HG02763 (cell line): ENCODE data around the gene RNF220.

Experiments used
- ATAC-seq: cut with Tn5 transposase; IDR thresholded peaks from one replicate; pipeline ENCODE4 v1.9.1; 2021; ENCODE audit warnings: mild to moderate bottlenecking, moderate library complexity; ENCODE audit not compliant: unreplicated experiment

The RNF220 gene

GRCh38 chr1:44575396-44575795 is 170.3 kb downstream of the RNF220 start:
- no peak for ATAC-seq

DNA sequence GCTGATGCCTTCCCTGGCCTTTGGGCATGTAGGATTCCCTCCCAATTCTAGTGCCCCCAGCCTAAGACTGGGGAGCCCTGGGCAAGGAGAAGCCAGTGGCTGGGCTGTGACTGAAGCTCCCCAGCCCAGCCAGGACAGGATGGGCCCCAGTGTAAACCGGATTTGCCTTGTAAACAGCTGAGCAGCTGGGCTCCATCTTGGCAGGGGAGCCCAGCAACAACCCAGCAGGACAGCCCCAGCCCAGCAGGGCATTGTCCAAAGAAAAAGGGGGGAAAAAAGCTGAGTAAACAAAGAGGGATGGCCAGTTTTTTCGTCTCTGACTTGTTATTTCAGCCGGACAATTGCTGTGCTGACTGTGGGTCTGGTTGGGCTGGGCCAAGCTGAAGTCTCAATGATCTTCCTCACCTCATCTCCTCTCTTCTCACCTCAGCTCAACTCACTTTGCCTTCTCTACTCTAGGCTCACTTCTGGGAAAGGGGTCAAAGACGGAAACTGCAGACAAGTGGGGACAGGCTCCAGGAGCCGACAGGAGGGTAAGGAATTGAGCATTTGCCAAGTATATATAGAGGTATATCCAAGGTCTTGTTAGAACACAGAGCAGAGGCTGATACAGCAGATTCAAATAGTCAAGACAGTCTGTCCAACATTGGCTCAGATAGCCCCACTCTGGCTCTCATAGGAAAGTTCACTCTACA is 171.5 kb downstream of the RNF220 start:
- no peak for ATAC-seq

- no peak for ATAC-seq
These were observed 176.2 kb downstream of the RNF220 start for GRCh38 chr1:44581205-44581604.

GRCh38 chr1:44584167-44584566 is 179.1 kb downstream of the RNF220 start:
- ATAC-seq: no peak

GRCh38 chr1:44585315-44585920 is 180.4 kb downstream of the RNF220 start:
- ATAC-seq: no peak

- no peak for ATAC-seq
These were observed 182.9 kb downstream of the RNF220 start for GRCh38 chr1:44587796-44588460.

DNA sequence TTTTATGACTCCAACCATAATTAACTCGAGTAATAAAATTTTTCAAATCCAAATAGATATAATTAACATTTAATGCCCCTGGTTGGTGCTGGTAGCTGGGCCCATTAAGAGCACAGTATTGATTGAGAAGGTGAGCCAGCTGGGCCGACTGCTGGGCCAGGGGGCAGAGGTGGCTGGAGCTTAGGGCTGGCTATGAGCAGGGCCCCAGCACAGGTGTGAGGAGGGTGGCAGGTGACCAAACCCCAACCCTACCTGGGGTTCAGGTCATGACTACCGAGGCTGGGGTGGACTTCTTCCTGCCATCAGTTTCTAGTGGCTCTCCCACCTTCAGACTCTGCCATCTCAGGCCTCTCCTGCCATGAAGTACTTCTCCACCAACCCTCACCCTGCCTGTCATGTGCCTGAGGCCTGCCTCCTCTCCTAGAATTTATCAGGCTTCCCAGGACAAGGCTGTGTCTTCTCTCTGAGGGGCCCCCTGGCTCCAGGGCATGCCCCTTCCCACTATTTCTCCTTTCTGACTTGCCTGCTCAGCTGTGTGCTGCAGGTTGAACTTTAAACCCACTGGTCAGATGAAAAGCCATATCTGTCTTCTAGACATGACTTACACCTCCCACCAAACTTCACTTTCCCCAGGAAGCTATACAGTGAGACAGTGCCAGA is 183.6 kb downstream of the RNF220 start:
- no peak for ATAC-seq

DNA sequence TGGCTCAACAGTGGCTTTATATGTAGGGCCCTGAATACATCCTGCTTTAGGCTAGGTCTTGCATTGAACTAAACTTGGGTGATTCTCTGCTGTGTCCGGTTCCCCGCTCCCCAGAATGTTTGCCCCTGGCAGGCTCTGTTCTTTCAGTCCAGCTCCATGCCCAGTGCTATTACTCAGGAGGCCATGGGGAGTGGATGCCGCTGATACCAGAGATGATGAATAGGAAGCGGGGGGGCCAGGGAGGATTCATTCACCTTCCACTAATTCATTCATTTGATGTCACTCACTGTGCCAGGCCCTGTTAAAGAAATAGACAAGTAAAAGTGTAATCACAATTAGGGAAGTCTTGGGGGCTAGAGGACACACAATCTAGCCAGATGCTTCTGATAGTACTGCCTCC is 185.4 kb downstream of the RNF220 start:
- ATAC-seq: no peak

GRCh38 chr1:44591381-44591780 is 186.3 kb downstream of the RNF220 start:
- ATAC-seq: no peak

GRCh38 chr1:44592208-44593145 is 187.4 kb downstream of the RNF220 start:
- ATAC-seq: no peak

DNA sequence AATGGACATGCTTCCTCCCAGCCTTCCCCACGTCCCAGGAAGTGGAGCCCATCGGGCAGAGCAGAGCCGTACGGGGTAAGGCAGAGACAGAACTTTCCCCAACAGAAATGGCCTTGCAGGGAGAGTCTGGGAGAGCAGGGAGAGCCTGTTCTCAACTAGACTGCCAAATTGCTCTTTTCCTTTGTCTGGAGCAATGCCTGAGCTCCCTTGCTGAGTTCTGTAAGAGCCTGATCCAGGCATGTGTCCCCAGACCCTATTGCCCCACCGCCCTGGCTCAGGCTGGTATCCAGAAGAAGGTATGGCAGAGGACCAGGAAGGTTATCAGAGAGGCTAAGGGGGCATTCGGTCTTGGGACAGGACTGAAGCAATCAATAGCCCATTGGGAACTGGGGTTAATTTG is 189.3 kb downstream of the RNF220 start:
- ATAC-seq: no peak

DNA sequence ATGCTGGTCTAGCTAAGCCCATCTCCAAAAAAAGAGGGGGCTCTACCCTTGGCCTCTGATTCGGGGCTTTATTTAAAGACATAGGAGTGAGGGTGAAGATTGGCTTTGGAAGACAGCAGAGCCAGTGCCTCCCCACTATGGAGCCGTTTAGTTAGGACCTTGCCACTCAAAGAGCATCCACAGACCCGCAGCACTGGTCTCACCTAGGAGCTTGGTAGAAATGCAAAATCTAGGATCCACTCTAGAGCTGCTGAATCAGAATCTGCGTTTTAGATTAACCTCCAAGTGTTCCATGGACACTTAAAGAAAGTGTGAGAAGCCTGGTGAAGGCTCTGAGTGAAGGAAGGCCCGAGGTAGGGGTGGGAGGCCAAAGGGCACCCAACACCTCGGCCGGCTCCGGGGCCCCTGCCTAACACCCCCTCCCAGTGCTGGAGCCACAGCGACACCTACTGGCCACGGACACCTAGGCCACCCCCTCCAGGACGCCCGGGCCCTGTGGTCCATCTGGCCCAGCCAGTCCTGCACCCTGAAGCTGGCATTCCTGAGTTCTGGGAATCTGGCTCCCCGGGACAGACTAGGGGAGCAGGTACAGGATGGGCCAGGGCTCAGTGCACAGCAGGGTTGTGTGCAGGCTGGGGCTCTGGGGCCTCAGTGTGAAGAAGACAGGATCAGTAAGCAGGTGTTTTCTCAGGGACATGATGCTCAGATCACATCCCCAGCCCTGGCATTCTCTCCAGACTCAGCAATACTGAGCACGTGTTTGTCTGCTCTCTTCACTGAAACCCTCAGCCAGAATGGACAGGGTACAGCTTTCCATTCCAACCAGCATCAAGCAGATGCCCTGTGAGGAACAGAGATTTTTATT is 190.0 kb downstream of the RNF220 start:
- ATAC-seq: no peak

DNA sequence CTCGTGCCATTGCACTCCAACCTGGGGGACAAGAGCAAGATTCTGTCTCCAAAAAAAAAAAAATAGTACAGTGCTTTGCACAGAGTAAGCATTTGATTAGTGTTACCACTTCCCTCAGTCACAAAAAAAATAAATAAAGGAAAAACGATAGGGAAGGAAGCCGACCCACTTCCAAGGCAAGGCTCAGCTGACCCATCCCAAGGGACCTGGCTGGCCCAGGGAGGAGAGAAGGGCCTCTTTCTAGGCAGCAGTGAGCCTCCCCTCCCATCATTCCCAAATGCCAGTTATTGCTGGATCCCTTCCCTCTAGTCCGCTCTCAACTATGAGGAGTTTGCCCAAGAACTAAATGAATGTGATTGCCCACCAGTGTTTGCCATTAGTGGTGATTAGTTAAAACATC is 191.5 kb downstream of the RNF220 start:
- ATAC-seq: no peak

GRCh38 chr1:44598167-44598566 is 193.1 kb downstream of the RNF220 start:
- ATAC-seq: no peak

GRCh38 chr1:44602634-44603628 is 197.9 kb downstream of the RNF220 start:
- ATAC-seq: no peak

DNA sequence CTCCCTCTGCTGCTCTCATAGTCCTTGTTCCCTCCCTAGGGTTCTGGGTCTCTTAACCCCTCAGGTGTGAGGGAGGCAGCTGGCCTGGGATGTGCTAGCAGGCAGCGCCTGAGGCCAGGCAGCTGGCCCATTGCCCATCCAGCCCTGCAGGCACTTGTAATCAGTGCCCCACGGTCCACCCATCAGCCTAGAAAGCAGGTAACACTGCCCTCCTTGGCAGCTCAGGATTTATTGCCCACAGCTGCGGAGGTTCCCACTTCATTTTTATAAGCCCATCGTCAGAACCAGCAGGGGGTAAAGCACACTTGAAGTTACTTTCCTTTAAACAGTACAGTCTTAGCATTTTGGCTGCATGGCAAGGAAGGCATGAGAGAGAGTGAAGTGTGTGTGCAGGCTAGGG is 198.7 kb downstream of the RNF220 start:
- ATAC-seq: no peak

GRCh38 chr1:44604157-44604955 is 199.3 kb downstream of the RNF220 start:
- no peak for ATAC-seq
